Islet of Langerhans (tissue), 1 donor: Measurements from ENCODE around the gene SMNDC1.
"Not testable (repeated sequence)": the region's sequence is repeated elsewhere in the genome, so short reads cannot be mapped to it uniquely, and the experiment has no call there.

Experiments
- FAIRE-seq: peaks from one replicate; lab custom pipeline; 2011; peaks lifted over from hg19 to GRCh38; lab: Jason Lieb, UNC

SMNDC1 gene

GRCh38 chr10:110251392-110251791 is 53.3 kb downstream of the SMNDC1 start:
- peak; percentile 88 for FAIRE-seq

- FAIRE-seq = not testable (repeated sequence)
Measured at GRCh38 chr10:110249489-110249888, 55.2 kb downstream of the SMNDC1 start.

- not testable (repeated sequence) for FAIRE-seq
Measured at GRCh38 chr10:110247833-110248232, 56.9 kb downstream of the SMNDC1 start.

GRCh38 chr10:110244550-110244949 is 60.2 kb downstream of the SMNDC1 start:
- peak; percentile 9 for FAIRE-seq

GRCh38 chr10:110242511-110242910 is 62.2 kb downstream of the SMNDC1 start:
- FAIRE-seq = no peak

GRCh38 chr10:110241841-110242240 is 62.9 kb downstream of the SMNDC1 start:
- no peak for FAIRE-seq

- peak; percentile 86 for FAIRE-seq
Measured at GRCh38 chr10:110241407-110241806, 63.3 kb downstream of the SMNDC1 start.
